NOMO-1 treated with dmso at 0.1 percent for 144 hours (cell line): ENCODE measurements around the gene IL2RA.
A peak's percentile ranks its signal among the peaks of the same experiment; 100 is the strongest.

Experiments used
- DNase-seq: peaks from one replicate; lab custom pipeline; 2025; ENCODE audit not compliant: unreplicated experiment; lab: John Stamatoyannopoulos, UW

The IL2RA gene

DNA sequence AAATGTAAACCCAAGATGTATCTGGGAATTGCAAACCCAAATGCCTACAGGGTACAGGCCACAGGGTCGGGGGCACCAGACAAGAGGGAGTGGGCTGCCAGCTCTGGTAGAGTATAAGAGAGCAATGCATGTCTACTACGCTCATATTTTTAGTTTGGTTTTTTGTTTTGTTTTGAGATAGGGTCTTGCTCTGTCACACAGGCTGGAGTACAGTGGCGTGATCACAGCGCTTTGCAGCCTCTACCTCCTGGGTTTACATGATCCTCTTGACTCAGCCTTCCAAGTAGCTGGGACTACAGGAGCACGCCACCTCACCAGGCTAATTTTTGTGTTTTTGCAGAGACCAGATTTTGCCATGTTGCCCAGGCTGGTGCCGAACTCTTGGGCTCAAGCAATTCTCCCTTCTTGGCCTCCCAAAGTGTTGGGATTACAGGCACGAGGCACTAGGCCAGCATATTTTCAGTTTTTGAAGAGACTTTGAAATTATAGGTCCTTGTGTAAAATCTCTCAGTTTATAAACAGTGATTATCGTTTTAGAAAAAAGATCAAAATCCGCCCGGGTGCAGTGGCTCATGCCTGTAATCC, 73.7 kb downstream of the IL2RA start:
- DNase-seq = no peak

DNA sequence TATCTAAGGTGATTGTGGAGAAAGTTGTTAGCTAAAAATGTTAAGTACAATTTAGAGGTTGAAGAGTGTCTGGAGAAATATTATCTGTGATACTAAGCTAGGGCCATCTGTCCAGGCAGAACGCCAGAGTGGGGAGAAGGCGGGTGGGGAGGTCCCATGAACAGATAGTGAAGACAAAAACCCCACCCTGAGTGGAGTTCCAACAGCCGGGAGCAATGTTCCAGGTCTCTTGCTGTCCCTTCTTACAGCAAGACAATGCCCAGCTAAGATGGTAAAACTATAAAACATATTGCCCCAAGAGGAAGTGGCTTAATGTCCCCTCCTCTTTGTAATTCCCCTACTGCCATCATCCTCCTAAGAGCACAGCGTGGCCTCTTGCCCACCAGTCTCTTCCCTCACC, 74.4 kb downstream of the IL2RA start:
- DNase-seq = no peak

DNA sequence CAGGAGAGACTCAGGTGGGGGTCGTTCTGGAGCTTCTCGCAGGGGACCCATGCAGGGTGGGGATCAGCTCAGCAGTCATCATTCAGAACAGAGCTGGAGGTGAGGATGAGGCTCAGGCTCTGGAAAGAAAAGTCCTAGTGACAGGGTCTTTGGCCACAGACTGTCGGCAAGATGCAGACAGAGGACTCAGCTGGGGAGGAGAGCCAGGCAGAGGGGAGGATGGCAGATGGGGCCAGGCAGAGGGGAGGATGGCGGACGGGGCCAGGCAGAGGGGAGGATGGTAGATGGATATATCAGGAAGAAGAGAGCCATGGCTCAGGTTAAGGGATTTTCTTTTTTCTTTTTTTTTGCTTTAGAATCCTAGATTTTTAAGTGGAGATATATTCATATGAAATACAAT, 77.1 kb downstream of the IL2RA start:
- DNase-seq = no peak

DNA sequence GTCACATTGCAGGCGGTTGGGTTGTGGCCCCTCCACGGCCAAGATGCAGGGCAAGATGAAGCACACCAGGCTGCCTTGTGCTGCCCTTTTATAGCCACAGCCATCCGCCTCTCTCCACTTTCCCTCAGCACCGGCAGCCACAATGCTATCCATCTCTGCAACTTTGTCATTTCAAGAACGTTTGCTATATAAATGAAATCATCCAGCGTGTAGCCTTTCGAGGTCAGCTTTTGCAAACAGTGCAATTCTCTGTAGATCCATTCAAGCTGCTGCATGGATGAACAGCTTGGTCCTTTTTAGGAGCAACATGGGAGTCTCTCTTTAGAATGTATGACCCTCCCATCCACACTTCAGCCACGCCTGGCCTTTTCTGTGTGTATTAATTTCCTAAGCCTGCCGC, 78.4 kb downstream of the IL2RA start:
- DNase-seq = no peak

DNA sequence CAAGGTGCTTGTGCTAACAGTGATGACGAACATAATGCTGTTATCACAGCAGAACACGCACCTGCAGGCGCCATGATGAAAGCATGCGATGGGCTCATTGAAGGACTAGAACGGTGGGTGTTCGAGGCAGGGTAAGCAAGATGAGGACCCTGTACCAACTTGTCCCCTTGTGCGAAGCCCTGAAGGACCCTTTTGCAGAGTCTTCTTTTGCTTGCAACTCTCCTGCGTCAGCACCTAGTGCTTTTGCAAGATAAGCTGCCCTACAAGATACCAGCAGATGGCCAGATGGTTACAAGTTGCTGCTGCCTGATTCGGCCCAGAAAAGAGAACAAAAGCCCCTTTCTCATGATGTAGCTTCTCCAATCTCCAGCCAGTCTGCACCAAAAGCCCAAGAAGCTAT, 80.6 kb downstream of the IL2RA start:
- no peak for DNase-seq

DNA sequence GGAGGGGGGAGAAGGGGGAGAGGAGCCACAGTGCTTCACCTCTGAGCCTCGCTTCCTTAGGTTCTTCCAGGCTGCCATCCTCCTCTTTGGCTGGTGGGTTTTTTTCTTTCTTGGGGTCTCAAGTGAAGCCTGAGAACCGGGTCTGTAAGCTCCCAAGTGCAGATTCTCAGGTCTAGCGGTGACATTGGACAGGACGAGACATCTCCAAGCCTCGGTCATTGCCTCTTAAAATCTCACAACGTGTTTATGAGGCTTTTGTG, 84.0 kb downstream of the IL2RA start:
- no peak for DNase-seq

DNA sequence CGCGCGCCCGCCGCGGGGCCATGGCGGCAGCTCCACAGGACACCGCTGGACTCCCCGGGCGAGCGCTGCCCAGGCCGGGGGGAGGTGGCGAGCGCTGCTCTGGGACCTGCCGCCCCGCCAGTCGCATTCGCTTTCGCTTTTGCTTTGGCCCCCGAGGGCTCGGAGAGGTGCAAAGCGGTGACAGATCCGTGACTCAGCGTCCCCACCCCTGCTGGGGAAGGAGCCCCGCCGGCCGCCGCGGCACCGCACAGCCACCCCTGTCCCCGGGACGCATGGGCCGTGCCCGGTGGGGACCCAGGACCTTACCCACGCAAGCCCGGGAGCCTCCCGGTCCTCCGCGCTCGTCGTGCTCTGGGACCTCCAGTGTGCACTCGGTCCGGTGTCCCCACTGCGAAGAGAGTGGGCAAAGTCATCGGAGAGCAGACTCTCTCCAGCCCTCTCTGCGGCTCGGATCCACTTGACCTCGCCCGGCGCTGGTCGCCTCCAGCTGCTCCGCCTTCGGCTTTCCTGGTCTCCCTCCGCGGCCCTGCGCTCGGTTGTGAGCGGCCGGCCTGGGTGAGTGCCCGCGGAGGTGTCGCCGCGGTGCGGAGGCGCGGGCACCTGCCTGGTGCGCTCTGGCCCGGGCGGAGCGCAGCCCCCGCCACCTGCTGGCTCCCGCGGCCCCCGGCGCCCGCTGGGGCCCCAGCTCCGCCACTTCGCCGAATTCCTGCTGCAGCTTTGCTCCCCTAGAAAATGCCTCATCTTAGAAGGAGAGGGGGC, 84.5 kb downstream of the IL2RA start, which contains the start of gene IL15RA:
TSS of gene IL15RA (minus strand) at position 73 of the 759 bp plus-strand sequence. CDS start at position 22, 51 bp downstream.
- DNase-seq = peak; percentile 49

DNA sequence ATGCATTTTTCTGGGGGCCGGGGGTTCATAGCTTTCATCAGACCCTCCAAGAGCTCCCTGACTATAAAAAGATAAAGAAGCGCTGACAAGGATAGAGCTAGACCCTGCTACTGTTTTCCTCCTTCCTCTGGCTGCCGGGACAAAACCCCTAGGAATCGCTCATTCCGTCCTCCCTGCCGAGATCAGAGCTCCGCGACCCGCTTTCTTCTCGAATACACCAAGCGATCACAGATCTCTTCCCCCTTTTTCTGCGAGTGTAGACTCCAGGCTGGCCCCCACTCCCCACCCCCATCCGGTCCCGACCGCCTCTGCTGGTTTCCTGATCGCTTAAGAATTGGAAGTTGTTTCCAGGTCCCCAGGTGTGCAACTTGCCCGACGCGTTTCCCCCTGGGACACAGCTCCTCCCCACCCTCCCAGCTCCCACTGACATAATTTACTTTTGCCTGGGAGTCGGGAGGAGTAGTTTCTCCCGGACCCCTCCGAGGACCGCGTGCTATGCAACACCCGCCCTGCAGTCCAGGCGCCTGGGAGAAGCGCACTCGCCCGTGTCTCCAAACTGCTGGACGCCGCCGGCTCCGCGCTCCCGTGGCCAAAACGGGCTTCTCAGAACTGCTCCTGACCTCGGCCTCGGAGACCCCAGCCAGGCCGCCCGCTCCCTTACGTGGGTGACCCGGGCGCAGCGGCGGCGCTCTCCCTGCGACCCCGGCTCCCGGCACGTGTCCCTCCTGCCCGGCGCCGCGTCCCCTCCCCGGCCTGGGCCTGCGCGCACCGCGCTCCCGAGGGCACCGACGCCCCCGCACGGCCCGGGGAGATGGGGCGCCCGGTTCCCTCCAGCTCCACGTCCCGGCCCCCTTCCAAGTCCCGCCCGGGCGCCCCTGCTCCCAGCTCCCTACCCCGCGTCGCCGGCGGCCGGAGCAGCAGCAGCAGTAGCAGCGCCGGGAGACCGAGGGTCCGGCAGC, 85.4 kb downstream of the IL2RA start:
- DNase-seq = no peak

DNA sequence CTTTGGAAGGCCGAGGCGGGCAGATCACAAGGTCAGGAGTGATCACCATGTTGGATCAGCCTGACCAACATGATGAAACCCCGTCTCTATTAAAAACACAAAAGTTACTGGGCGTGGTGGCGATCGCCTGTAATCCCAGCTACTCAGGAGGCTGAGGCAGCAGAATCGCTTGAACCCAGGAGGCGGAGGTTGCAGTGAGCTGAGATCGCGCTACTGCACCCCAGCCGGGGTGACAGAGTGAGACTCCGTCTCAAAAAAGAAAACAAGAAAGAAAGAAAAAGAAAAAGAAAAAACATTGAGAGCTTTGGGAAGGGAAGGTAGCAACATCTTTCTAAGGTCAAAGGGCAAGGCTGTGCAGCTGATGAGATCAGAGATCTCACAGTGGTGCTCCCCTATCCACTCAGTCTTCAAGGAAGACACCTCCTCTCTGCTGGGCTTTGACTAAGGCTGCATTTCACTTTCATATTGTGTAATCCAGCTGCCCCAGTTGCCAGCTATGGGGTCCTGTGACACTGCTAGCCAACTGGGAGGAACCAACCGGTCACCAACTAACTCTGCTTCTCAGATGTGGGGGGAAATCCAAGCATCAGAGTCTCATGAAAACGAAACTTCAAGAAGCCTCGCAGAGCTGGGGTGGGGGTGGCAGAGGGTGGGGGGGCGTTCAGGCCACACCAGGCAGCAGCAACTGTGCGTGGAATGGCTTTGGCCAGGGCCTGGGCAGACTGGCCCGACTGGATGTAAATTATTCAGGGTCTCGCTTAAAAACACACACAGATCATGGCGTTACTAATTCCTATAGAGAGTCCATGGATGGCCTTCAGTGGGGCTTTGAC, 86.3 kb downstream of the IL2RA start:
- DNase-seq = peak; percentile 11

DNA sequence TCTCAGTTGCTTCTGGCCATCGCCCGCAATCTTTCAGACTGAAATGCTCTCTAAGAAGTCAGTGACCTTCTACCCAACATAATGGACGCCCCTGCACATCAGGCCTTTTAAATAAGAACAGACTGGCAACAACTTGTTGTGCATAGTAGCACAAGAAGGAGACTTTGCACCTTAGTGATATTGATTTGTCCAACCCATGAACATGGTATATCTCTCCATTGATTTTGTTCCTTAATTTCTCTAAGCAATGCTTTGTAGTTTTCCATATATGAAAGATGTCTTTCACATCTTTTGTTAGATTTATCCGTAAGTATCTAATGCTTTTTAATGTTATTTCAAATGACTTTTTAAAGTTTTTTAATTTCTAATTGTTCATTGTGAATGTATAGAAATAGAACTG, 89.1 kb downstream of the IL2RA start:
- no peak for DNase-seq

DNA sequence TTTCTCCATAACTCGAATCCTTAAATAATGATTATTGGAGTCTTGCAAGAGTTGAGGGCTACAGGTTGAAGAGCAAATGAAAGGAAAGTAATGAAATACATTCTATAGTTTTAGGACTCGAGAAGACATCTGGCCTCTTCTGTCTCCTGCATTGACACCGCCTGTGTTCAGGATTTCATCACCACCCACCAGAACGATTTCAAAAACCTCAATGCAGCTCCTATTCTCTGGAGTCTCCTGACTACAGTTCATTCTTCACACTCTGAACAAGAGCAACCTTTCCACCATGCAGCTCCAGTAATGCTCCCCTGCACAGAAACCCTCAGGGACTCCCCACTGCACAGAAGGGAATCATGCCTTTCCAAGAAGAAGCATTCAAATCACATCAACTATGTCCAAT, 90.3 kb downstream of the IL2RA start:
- no peak for DNase-seq

DNA sequence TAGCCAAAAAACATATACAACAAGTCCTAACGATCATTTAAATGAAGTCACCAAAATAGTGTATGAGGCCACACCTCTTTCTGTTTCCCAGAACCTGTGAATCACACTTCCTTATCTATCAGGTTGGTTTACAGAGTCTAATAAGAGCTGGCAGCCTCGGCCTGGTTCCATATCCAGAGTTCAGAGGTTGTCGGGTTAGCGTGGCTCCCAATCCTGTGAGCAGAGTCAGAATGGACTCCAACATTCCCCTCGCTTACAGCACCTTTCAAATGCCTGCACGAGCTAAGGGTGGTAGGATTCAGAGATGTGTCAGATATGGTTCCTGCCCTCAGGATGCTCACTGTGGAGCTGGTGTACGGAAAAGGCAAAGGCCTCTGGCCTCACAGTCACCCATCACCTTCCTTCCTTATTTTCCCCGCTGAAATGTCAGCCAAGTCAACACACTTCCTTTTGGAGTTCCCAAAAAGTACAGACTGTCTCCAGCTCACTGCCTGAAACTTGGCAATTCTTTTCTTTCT, 90.8 kb downstream of the IL2RA start:
- DNase-seq = no peak

DNA sequence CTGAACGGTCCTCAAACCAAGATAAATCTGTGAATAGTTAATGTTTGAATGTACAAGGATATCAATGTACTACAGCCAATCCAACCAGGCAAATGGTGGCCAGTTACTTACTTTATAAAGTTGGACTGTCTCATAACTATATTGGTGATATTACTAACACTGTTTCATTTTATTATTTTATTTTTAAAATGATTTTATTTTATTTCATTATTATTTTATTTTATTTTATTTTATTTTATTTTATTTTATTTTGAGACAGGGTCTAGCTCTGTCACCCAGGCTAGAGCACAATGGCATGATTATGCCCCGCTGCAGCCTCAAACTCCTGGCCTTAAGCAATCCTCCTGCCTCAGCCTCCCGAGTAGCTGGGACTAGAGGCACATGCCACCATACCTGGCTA, 91.6 kb downstream of the IL2RA start:
- DNase-seq = no peak

DNA sequence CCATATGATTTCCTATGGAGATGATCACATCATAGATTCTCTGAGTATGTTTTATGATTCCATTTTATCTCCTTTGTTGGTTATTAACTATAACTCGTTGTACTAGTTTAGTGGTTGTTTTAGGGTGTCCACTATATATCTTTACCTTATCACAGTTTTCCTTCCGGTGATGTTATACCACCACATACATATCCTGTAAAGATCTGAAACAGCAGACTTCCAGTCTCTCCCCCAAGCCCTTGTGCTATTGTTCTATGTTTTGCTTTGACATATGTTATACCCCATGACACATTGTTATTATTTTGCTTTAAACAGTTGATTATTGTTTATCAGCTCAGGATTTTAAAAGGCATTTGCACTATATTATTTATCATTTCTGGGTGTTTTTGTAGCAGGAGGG, 92.1 kb downstream of the IL2RA start:
- no peak for DNase-seq

DNA sequence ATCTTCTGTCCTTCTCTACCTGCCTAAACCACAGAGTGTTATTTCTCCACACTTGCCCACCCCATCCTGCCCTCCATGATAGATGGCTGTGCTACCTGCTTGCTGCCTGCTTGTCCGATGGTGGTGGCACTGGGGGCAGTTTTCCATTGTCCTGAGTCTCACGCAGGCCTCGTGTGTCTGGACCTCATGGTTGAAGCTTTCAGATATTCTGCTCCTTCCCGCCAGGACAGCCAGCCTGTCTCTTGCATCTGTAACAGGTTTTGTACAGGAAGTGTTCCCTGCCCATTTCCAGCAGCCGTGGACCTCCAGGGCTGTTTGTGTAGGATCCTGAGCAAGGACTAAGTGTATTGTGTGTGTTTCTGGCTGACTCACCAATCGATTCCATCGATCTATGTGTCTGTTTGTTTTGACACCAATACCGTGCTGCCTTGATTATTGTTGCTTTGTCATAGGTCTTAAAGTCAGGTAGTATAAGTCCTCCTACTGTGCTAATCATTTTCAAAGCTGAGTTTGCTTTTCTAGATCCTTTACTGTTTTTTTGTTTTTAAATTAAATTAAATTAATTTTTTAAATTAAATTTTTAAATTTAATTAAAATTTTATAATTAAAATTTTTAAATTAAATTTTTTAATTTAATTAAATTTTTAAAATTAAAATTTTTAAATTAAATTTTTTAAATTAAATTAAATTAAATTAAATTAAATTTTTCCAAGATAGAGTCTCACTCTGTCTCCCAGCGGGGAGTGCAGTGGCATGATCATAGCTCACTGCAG, 93.3 kb downstream of the IL2RA start:
- DNase-seq = no peak

DNA sequence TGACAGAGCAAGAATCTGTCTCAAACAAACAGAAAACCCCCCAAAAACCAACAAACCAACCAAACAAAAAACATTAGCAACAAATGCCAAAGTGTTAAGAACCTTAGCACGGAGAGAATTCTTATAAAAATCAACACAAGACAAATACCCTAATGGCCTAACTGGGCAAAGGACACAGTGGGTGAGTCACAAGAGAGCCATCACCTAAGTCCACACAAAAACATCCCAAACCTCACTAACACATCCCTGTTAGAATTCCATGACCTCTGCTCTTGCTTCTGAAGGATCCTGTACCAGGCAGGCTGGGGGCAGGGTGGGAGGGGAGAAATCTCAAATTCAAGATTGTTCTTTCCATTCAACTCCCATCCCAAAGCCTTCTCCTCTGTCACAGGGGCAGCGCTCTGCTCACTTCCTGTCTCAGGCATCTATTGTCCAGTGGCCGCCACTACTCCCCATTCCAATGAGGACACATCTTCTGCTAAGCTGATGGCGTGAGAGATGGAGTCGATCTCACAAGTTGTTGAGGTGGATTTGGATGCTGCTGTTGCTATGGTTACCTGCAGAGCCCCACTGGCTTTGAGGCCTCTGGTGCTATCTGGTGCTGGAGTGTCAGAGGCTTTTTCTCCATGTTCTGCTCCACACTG, 94.0 kb downstream of the IL2RA start:
- no peak for DNase-seq

DNA sequence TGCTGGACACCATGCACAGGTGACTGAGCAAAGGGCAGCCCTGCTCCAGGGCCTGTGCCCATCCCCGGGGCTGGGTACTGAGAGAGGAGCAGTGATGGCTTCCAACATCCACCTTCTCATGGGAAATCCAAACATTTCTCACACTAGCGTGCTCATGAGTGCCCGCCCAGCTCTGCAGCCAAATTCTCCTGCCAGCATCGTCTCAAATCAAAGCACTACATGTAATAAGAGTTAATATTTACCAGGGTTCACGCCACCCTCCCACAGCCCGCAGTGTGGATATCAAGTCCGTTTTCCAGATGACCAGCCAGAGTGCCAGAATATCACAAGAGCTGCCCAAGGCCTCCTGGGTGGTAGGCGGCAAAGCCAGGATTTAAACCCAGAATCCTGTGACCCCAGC, 96.9 kb downstream of the IL2RA start:
- no peak for DNase-seq

DNA sequence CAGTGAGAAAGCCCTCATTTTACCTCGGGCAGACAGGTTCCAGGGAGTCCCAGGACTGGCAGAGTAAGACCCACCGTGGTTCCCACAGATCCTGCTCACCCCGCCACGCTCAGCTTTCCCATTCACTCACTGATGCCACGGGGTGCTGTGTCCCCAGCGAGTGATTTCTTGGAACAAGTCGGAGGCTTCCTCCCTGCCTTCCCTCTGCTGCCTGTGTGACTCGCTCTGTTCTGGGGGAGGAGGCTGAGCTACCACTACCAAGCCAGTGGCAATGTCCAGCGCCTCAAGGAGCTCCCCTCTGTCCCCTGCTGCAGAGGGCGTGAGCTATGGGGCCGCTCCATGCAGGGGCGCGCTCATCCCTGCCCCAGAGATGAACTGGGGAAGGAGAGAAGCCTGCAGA, 97.4 kb downstream of the IL2RA start:
- DNase-seq = no peak

DNA sequence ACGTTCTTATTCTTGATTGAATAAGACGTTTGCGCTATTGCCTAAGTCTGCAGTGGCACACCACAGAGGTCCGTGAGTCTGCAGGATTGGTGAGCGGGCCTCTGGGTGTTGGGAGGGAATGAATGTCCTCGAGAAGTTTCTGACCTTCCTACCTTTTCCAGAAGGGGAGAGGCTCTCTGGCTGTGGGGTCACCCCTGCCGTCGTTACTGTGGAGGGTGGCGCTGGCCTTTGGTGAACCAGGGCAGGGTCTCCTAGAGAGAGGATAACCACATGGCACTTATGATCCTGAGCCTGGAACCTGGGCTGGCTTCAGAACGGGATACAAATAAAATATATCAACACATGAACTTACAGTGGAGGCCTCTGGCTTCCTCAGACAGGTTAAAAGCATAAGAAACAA, 98.6 kb downstream of the IL2RA start:
- no peak for DNase-seq

DNA sequence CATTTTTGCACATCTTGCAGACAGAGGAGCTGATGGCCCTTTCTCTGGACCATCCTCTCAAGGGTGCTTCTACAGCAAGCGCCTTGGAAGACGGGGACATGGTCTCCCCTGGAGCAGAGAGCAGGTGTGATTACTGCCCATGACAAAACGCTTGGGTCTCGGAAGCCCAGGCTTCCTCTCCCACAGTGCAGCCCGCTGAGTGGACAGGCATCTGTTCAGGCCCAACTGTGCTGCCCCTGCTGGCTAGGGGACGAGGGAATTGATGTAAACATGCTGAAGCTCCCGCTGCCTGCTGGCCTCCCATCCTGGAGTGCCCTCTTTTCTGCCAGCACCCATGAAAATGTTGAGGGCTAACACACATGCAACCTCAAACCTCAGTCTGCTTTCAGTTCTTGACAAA, 99.1 kb downstream of the IL2RA start:
- no peak for DNase-seq
